Measurements from ENCODE around the gene IRF6.

IRF6 gene

DNA sequence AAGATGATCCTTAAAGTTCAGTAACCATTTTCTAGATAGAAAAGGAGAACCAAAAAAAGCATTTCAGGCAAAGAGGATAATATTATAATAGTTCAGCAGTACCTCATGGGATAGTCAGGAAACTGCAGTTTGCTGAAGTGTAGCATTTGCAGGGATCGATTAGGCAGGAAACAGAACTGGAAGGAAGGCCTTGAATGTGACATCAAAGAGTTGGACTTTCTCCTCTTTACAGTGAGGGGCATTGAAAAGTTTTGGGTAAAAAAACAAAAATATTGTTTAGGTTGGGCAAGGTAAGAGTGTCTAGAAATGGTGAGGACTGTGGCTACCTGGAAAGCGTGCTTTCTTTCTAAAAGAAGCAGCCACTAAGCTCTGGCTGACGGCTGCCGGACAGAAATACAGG, 8.0 kb upstream of the IRF6 start:
- H3K4me3 ChIP-seq (ENCODE audit: low read depth, low read length): no peak overlapping the region
- TF ChIP-seq POLR2A (IDR thresholded peaks at IDR 0.05; ENCODE audit: extremely low read depth, insufficient read length) (no peak), MYC (IDR thresholded peaks at IDR 0.05; ENCODE audit: low read depth, low read length) (no peak), MAX (IDR thresholded peaks at IDR 0.05; ENCODE audit: low read depth, low read length) (no peak)
- TF ChIP-seq, protein P1, sequence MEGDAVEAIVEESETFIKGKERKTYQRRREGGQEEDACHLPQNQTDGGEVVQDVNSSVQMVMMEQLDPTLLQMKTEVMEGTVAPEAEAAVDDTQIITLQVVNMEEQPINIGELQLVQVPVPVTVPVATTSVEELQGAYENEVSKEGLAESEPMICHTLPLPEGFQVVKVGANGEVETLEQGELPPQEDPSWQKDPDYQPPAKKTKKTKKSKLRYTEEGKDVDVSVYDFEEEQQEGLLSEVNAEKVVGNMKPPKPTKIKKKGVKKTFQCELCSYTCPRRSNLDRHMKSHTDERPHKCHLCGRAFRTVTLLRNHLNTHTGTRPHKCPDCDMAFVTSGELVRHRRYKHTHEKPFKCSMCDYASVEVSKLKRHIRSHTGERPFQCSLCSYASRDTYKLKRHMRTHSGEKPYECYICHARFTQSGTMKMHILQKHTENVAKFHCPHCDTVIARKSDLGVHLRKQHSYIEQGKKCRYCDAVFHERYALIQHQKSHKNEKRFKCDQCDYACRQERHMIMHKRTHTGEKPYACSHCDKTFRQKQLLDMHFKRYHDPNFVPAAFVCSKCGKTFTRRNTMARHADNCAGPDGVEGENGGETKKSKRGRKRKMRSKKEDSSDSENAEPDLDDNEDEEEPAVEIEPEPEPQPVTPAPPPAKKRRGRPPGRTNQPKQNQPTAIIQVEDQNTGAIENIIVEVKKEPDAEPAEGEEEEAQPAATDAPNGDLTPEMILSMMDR (IDR thresholded peaks at IDR 0.05; ENCODE audit: low read depth, low read length): no peak
- no peak for DNase-seq (ENCODE audit: low read depth)

GRCh38 chr1:209810783-209811182, 4.8 kb upstream of the IRF6 start:
- TF ChIP-seq POLR2A (IDR thresholded peaks at IDR 0.05; ENCODE audit: extremely low read depth, insufficient read length) (no peak), MAX (IDR thresholded peaks at IDR 0.05; ENCODE audit: low read depth, low read length) (no peak), MYC (IDR thresholded peaks at IDR 0.05; ENCODE audit: low read depth, low read length) (no peak)
- TF ChIP-seq, protein P1 (IDR thresholded peaks at IDR 0.05; ENCODE audit: low read depth, low read length): no peak
- no peak overlapping the region for H3K4me3 ChIP-seq (ENCODE audit: low read depth, low read length)
- DNase-seq (ENCODE audit: low read depth): no peak

GRCh38 chr1:209809611-209810010, 3.7 kb upstream of the IRF6 start:
- TF ChIP-seq, protein P1 (IDR thresholded peaks at IDR 0.05; ENCODE audit: low read depth, low read length): no peak
- TF ChIP-seq MYC (IDR thresholded peaks at IDR 0.05; ENCODE audit: low read depth, low read length) (no peak), POLR2A (IDR thresholded peaks at IDR 0.05; ENCODE audit: extremely low read depth, insufficient read length) (no peak), MAX (IDR thresholded peaks at IDR 0.05; ENCODE audit: low read depth, low read length) (no peak)
- no peak for DNase-seq (ENCODE audit: low read depth)

GRCh38 chr1:209808059-209808581, 2.2 kb upstream of the IRF6 start:
- no peak for DNase-seq (ENCODE audit: low read depth)
- TF ChIP-seq MAX (IDR thresholded peaks at IDR 0.05; ENCODE audit: low read depth, low read length): no peak
- TF ChIP-seq, protein P1 (IDR thresholded peaks at IDR 0.05; ENCODE audit: low read depth, low read length): no peak
- H3K4me3 ChIP-seq (ENCODE audit: low read depth, low read length): no peak overlapping the region

More at GRCh38 chr1:209809611-209810010, 3.7 kb upstream of the IRF6 start:
- H3K4me3 ChIP-seq (ENCODE audit: low read depth, low read length): no peak overlapping the region

DNA sequence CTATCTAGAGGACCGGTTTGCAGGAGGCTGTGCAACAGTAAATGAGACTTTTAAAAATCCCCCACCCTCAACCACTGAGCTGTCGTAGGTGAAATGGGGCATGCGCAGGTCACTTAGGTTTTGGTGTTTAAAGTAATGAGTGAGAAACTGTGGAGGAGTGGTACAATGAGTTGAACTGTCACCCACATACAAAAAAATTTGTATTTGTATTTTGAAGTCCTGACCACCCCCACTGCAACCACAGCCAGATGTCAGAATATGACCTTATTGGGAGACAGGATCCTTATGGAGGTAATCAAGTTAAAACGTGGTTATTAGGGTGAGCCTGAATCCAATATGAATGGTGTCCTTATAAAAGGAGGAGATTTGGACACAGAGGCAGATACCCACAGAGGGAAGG, 1.6 kb upstream of the IRF6 start:
- H3K4me3 ChIP-seq (ENCODE audit: low read depth, low read length): no peak overlapping the region
- DNase-seq (ENCODE audit: low read depth): no peak
- TF ChIP-seq, protein P1 (IDR thresholded peaks at IDR 0.05; ENCODE audit: low read depth, low read length): no peak
- TF ChIP-seq MYC (IDR thresholded peaks at IDR 0.05; ENCODE audit: low read depth, low read length): no peak

DNA sequence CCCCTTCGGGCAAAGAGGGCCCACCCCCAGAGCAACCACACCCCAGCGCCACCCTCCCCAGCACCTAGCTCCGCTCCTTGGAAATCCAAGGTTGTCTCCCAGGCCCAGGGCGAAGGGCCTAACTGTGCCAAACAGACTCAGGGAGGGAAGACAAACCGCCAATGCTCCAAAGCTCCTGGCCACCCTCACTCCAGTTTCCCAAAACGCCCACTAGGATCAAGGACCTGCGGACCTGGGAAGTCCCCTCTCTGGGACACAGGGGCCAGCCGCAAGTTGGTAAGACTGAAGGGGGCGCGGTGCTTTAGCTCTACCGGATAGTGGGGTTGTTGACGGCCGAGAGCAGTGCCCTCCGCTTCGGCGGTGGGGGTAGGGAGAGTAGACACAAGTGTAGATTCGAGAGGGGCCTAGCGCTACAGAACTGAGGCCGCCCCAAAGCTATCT, 581 bp downstream of the IRF6 start:
- H3K4me3 ChIP-seq (ENCODE audit: low read depth, low read length): no peak overlapping the region
- DNase-seq (ENCODE audit: low read depth): no peak
- no peak for TF ChIP-seq POLR2A (IDR thresholded peaks at IDR 0.05; ENCODE audit: extremely low read depth, insufficient read length)
- TF ChIP-seq, protein P1 (IDR thresholded peaks at IDR 0.05; ENCODE audit: low read depth, low read length): no peak
- no peak for TF ChIP-seq MYC (IDR thresholded peaks at IDR 0.05; ENCODE audit: low read depth, low read length)
- no peak for TF ChIP-seq MAX (IDR thresholded peaks at IDR 0.05; ENCODE audit: low read depth, low read length)

All from NB4 (cell line).